Tibial nerve (tissue), 4 donors: ENCODE measurements around the gene EIF3L. TPM values are rescaled to one million over a fixed set of nuclear protein-coding genes. Genes with fewer than 3 reads are reported as not detected.
A peak's percentile ranks its signal among the peaks of the same experiment; 100 is the strongest.

Experiments
- DNase-seq, 2 donors: peaks; one replicate each; pipeline ENCODE4 v3.0.0-alpha.2; 2019; ENCODE audit warnings: low spot score in 2 of 2
- H3K27ac ChIP-seq, 4 donors: fragments of 200-600 bp; sonication (generic) in 3 of 4; one replicate each; pipeline ENCODE4 v1.5.1; 2017 to 2019; ENCODE audit warnings: mild to moderate bottlenecking in 1 of 4
- H3K27me3 ChIP-seq, 2 donors: fragments of 200-600 bp; sonication (generic) in 1 of 2; one replicate each; pipeline versions ENCODE4 v1.5.1 to v1.6.0; 2017 to 2019
- H3K36me3 ChIP-seq, 3 donors: fragments of 200-600 bp; sonication (generic); one replicate each; pipeline ENCODE4 v1.5.1; 2018 to 2019
- H3K4me1 ChIP-seq, 4 donors: fragments of 200-600 bp; sonication (generic) in 3 of 4; one replicate each; pipeline ENCODE4 v1.5.1; 2017 to 2019
- H3K4me3 ChIP-seq, 4 donors: fragments of 200-600 bp; sonication (generic) in 3 of 4; one replicate each; pipeline ENCODE4 v1.5.1; 2017 to 2019; ENCODE audit warnings: mild to moderate bottlenecking in 1 of 4, moderate library complexity in 1 of 4
- H3K9me3 ChIP-seq, 4 donors: fragments of 200-600 bp; sonication (generic) in 3 of 4; one replicate each; pipeline ENCODE4 v1.5.1; 2017 to 2019
- EP300 ChIP-seq, 2 donors: sonication (generic); formaldehyde crosslinking; IDR thresholded peaks; one replicate each; pipeline ENCODE4 v1.6.1; 2017; ENCODE audit warnings: antibody characterized with exemption in 2 of 2, mild to moderate bottlenecking in 1 of 2
- POLR2A ChIP-seq, 2 donors: fragments of 450-650 bp; IDR thresholded peaks; one replicate each; pipeline ENCODE4 v1.6.1; 2017; ENCODE audit warnings: antibody characterized with exemption in 2 of 2, mild to moderate bottlenecking in 2 of 2, moderate library complexity in 2 of 2
- WGBS, 2 donors: methylation state at CpG; one replicate each; pipeline ENCODE4 v1.1.5; 2018; 5-methylcytosine and 5-hydroxymethylcytosine counted together
- total RNA-seq, 4 donors: library from RNA; depleted of rRNA; stranded (reverse); fragments of >200 nt; gene quantifications; one replicate each; pipeline ENCODE4 v1.1.0, GENCODE V29; 2016
- TF ChIP-seq, protein P1 (sequence below), 5 experiments: fragments of 200-600 bp in 3 of 5; fragments of 450-650 bp in 2 of 5; sonication (generic) in 3 of 5; IDR thresholded peaks; one replicate each; pipeline ENCODE4 v1.5.1; 2016 to 2019; ENCODE audit warnings: antibody characterized with exemption in 5 of 5, mild to moderate bottlenecking in 3 of 5, moderate library complexity in 2 of 5

Gene EIF3L
- total RNA-seq, 4 donors from 2014 or later = 271 to 291 (median 274) TPM

DNA sequence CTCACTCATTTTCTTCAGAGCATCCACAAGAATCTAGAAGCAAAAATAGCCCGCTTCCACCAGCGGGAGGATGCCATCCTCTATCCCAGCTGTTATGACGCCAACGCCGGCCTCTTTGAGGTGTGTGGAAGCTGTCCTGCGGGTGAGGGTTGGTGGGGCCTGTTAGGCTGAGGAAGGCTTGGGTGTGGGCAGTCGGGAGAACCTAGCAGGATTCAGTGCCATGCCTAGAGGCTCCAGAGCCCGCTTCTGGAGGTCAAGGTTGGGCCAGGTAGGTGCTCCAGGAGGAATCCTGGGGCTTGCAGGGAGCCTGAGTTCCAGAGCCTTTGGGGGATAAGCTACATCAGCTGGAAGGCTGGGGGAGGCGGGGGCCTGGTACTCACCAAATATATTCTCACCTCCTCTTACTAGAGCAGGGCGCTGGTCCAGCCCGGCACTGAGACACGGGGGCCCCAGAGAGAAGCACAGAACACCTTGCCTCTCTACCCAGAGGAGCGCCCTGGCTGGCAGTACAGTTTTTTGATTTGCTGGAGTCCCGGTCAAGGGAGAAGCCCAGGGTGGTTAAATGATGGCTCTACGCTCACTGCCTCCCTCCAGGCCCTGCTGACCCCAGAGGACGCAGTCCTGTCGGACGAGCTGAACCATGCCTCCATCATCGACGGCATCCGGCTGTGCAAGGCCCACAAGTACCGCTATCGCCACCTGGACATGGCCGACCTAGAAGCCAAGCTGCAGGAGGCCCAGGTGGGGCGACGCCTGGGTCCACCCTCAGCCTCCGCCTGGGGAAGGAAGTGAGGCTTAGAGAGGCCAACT, 36.1 kb upstream of the EIF3L start:
- no peaks in the 10 kb centered on the region for H3K27me3 ChIP-seq

DNA sequence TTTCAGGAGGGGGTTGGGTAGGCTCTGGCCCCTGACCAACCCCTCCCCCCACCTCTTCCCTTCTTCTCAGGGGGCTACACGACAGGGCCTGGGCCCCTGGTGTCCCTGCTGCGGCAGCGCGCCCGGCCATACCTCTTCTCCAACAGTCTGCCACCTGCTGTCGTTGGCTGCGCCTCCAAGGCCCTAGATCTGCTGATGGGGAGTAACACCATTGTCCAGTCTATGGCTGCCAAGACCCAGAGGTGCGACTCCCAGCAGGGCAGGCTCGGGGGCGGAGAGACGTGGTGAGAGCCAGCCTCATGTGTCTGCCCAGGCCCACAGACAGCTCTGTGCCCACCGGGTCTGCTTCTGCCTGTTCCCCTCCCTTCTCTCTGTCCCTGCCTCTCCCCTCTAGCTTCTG, 33.6 kb upstream of the EIF3L start:
- peaks cover 0 to 45% (median 0%) of the 10 kb centered on the region in 3 donors for H3K36me3 ChIP-seq

More for the DNA sequence above, 36.1 kb upstream of the EIF3L start:
- Histone ChIP-seq H3K27ac (no peak overlapping the region), H3K9me3 (no peaks in the 10 kb centered on the region), H3K4me1 (peaks cover 0 to 21% (median 14%) of the 10 kb centered on the region in 4 donors), H3K4me3 (no peak overlapping the region), H3K36me3 (peaks cover 0 to 49% (median 0%) of the 10 kb centered on the region in 3 donors)
- no peak for DNase-seq
- TF ChIP-seq, protein P1, sequence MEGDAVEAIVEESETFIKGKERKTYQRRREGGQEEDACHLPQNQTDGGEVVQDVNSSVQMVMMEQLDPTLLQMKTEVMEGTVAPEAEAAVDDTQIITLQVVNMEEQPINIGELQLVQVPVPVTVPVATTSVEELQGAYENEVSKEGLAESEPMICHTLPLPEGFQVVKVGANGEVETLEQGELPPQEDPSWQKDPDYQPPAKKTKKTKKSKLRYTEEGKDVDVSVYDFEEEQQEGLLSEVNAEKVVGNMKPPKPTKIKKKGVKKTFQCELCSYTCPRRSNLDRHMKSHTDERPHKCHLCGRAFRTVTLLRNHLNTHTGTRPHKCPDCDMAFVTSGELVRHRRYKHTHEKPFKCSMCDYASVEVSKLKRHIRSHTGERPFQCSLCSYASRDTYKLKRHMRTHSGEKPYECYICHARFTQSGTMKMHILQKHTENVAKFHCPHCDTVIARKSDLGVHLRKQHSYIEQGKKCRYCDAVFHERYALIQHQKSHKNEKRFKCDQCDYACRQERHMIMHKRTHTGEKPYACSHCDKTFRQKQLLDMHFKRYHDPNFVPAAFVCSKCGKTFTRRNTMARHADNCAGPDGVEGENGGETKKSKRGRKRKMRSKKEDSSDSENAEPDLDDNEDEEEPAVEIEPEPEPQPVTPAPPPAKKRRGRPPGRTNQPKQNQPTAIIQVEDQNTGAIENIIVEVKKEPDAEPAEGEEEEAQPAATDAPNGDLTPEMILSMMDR (IDR thresholded peaks at IDR 0.05) = no peak
- TF ChIP-seq EP300 (IDR thresholded peaks at IDR 0.05) = no peak
- TF ChIP-seq POLR2A (IDR thresholded peaks at IDR 0.05) = no peak
- WGBS, 2 donors = 89 to 92% methylated on average over 20 to 27 of the region's 27 CpGs

DNA sequence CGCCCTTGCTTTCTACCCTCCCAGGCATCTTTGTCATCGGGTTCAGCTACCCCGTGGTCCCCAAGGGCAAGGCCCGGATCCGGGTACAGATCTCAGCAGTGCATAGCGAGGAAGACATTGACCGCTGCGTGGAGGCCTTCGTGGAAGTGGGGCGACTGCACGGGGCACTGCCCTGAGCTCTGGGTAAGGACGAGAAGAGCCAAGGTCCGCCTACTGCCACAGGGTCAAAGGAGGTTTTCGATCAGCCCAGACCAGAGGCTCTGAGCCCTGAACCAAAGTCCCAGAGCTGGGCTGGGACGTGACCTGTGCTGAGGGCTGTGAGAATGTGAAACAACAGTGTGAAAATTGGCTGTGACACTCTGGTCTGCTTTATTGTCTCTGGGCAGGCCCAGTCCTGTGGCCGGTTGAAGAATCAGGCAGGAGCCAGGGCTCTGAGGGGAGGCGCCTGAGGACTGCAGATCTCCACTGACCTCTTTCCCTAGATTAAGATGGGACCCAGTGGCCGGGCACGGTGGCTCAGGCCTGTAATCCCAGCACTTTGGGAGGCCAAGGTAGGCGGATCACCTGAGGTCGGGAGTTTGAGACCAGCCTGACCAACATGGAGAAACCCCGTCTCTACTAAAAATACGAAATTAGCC, 32.6 kb upstream of the EIF3L start:
- 88 to 90% methylated on average over 23 of the region's 23 CpGs for WGBS, 2 donors
- TF ChIP-seq, protein P1 (IDR thresholded peaks at IDR 0.05) = no peak
- TF ChIP-seq POLR2A (IDR thresholded peaks at IDR 0.05) (no peak), EP300 (IDR thresholded peaks at IDR 0.05) (no peak)
- H3K27ac ChIP-seq = no peak overlapping the region

More for the DNA sequence above, 33.6 kb upstream of the EIF3L start:
- Histone ChIP-seq H3K9me3 (no peaks in the 10 kb centered on the region), H3K27ac (no peak overlapping the region), H3K27me3 (peaks cover 0 to 17% of the 10 kb centered on the region in 2 donors), H3K4me1 (peaks cover 0 to 21% (median 14%) of the 10 kb centered on the region in 4 donors), H3K4me3 (no peak overlapping the region)
- DNase-seq = no peak
- 83 to 86% methylated on average over 12 of the region's 12 CpGs for WGBS, 2 donors
- TF ChIP-seq EP300 (IDR thresholded peaks at IDR 0.05) (no peak), POLR2A (IDR thresholded peaks at IDR 0.05) (no peak)
- TF ChIP-seq, protein P1 (IDR thresholded peaks at IDR 0.05) = no peak

DNA sequence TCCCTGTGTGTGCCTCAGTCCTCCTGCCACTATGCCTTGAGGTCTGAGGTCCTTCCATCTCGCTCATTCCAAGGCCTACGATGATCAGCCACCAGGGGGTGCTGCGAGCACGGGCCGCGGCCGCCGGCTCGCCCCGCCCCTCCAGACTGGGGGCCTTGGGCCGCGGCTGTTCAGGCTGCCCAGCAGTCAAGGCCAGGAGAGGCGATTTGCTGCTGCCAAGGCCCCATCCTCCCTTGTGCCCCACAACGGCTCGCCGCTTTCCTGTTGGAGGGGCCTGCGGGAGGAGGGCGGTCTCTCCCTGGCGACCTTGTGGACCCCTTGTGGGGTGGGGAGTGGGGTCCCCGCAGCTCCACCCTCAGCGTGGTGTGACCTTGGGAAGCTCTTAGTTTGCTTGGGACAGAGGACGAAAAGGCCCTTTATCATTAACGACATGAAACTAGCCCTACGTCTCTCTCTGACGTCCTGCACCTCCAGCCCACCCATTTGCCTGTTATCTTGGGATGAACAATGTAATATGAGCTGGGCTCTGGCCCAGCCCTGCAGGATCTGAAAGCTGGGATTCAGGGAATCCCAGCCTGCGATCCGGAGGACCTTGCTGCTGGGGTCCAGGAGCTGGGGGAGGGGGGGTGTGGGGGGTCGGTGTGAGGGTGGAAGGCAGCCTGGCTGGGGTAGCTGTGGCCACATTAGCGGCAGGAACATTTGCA, 31.4 kb upstream of the EIF3L start:
- Histone ChIP-seq H3K27ac (peak overlapping the region in 1 of 4 donors; percentile 56), H3K4me1 (peaks cover 0 to 21% (median 14%) of the 10 kb centered on the region in 4 donors), H3K27me3 (peaks cover 0 to 37% of the 10 kb centered on the region in 2 donors), H3K36me3 (peaks cover 0 to 40% (median 0%) of the 10 kb centered on the region in 3 donors), H3K9me3 (no peaks in the 10 kb centered on the region), H3K4me3 (peak overlapping the region; percentile 20 to 51 (median 42))
- TF ChIP-seq EP300 (IDR thresholded peaks at IDR 0.05) (no peak), POLR2A (IDR thresholded peaks at IDR 0.05) (no peak)
- TF ChIP-seq, protein P1 (IDR thresholded peaks at IDR 0.05) = peak; percentile 86 to 98 (median 96)
- DNase-seq = peak; percentile 76 to 93
- 0 to 2% methylated on average over 21 to 23 of the region's 29 CpGs for WGBS, 2 donors

More for the DNA sequence above, 32.6 kb upstream of the EIF3L start:
- peaks cover 0 to 21% (median 14%) of the 10 kb centered on the region in 4 donors for H3K4me1 ChIP-seq
- H3K36me3 ChIP-seq = peaks cover 0 to 45% (median 0%) of the 10 kb centered on the region in 3 donors
- no peaks in the 10 kb centered on the region for H3K9me3 ChIP-seq
- no peak overlapping the region for H3K4me3 ChIP-seq
- DNase-seq = no peak
- peaks cover 0 to 26% of the 10 kb centered on the region in 2 donors for H3K27me3 ChIP-seq
